NCI-H2171 treated with DMSO at 0.1 percent for 48 hours (cell line): Measurements from ENCODE around the gene ATOH8.

Source experiments
- DNase-seq: peaks from one replicate; lab custom pipeline; 2025; lab: John Stamatoyannopoulos, UW

Gene ATOH8

GRCh38 chr2:85718885-85719492, 34.8 kb upstream of the ATOH8 start:
- no peak for DNase-seq

GRCh38 chr2:85719609-85720240, 34.1 kb upstream of the ATOH8 start:
- no peak for DNase-seq

GRCh38 chr2:85720533-85720932, 33.3 kb upstream of the ATOH8 start:
- no peak for DNase-seq

DNA sequence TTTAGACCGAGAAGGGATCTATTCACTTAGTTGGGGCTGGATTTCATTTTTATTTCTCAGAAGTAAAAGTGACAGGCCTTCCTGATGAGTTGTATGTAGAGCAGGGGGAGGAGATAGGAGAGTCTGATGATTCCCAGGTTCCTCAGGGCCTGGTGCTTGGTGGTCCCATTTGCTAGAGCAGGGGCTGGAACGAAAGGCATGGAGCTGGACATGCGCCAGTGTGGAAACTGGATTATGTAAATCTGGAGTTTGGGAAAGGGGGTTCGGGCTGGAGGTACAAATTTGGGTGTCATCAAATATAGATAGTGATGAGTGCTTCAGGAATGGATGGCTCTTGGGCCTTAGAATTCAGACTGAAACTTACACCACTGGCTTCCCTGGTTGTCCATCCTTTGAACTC, 32.1 kb upstream of the ATOH8 start:
- no peak for DNase-seq

GRCh38 chr2:85722519-85722918, 31.3 kb upstream of the ATOH8 start:
- DNase-seq: no peak

GRCh38 chr2:85723707-85724360, 30.0 kb upstream of the ATOH8 start:
- DNase-seq: no peak

DNA sequence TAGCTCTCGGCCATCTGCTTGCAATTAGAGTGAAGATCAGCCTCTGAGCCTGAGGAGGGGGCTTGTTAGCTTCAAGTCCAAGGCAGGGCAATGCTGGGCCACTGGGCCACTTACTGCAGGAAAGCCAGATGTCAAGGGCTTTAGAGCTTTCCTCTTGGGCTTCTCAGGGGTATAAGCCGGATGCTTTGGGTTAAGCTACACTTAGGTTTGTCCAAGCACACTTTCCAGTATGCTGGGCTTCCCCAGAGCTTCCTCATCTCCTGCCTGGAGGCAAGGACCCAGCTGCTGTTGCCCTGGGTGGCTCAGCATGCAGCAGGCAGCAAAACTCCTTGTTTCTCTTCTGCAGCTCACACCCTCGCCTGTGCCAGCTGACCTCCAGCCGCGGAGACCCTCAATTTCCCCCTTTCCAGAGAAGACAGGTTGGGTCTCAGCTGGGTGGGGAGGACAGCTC, 29.0 kb upstream of the ATOH8 start:
- DNase-seq: no peak

DNA sequence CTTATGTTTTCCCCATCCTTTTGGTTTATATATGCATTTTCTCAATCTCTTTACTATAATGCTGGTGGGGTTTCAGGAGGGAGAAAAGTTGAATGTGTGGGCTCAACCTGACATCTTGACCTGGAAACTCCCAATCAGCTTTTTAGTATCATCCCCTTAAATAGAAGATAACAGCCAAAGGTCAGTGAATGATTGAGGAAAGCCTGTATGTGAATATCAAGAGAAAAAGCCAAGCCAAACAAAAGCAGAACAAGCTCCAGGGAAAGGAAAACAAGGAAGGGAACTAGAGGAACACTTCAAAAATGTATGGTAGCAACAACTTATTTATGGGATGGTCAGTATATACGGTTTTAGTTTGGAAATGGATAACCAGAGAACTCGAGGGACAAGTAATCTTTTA, 28.3 kb upstream of the ATOH8 start:
- DNase-seq: no peak

- no peak for DNase-seq
Measured at GRCh38 chr2:85727798-85728197, 26.0 kb upstream of the ATOH8 start.

GRCh38 chr2:85728342-85728741, 25.4 kb upstream of the ATOH8 start:
- DNase-seq: no peak

- peak; percentile 77 for DNase-seq
Measured at GRCh38 chr2:85728883-85729824, 24.6 kb upstream of the ATOH8 start.

GRCh38 chr2:85729825-85730510, 23.8 kb upstream of the ATOH8 start:
- DNase-seq: no peak

DNA sequence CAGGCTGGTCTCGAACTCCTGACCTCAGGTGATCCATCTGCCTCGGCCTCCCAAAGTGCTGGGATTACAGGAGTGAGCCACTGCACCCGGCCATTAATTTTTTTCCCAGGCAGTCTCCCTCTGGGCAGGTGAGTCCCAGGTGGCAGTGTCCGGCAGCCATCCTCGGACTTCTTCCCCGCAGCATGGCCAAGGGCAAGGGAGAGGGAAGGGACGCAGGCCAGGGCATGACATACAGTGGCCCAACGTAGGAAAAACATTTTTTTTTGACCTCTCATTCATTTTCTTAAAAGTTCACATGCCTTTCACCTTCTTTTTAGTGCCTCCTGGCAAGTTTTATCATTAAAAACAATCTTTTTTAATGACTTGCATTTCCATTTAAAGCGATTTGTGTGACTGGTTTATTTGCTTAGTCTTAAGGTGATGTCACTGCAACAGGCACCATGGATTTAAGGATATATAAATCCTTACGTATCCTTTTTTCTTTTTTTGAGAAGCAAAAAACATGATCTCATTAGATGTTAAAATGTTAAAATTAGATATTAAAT, 23.0 kb upstream of the ATOH8 start:
- DNase-seq: no peak

DNA sequence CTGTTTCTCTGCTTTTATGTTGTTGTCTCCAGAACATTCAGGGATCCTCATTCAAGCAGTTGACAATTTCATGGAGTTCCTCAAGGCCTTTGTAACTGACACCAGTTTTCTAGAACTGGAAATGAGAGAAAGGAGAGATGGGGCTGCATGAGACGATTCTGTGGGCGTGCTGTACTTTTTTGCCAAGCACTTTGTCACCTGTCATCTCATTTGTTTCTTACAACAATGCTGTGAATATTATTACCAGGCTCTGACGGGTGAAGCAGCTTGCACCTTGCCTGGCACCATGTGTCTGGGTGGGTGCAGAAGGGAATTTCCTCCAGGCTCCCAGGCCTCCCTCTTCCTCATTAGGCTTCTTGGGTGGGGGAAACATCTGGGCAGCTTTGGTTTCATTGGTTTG, 22.2 kb upstream of the ATOH8 start:
- DNase-seq: peak; percentile 55

DNA sequence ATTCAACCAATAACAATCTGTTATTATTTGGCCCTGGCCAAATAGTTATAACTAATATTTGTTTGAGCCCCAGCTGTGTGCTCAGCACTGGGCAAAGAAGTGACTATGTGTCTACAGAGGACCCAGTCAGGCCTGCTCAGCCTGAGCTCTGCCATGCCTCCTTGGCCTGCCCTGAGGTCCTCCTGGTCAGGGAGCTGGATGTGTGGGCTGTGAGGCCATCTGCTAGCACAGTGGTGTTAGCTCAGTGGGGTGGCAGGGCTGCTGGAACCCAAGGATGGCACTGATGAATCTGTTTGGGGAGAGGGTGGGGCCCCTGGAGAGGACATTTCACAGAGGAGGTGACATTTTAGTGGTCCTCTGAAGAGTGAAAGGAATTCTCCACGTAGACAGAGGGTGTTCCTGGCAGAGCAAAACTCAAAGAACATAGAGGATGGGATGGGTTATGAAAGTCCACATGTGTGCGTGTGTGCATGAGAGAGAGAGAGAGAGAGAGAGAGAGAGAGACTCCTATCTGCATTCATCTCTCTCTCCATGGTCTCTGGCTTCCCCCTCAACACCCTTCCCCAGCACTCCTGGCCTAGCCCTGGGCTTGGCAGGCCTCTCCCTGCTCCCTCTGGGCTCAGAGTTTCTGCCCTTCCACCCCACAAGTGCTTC, 21.2 kb upstream of the ATOH8 start:
- no peak for DNase-seq

- DNase-seq: peak; percentile 63
Measured at GRCh38 chr2:85733121-85733960, 20.4 kb upstream of the ATOH8 start.

GRCh38 chr2:85734015-85734414, 19.8 kb upstream of the ATOH8 start:
- DNase-seq: no peak

GRCh38 chr2:85734942-85735608, 18.7 kb upstream of the ATOH8 start:
- DNase-seq: no peak

DNA sequence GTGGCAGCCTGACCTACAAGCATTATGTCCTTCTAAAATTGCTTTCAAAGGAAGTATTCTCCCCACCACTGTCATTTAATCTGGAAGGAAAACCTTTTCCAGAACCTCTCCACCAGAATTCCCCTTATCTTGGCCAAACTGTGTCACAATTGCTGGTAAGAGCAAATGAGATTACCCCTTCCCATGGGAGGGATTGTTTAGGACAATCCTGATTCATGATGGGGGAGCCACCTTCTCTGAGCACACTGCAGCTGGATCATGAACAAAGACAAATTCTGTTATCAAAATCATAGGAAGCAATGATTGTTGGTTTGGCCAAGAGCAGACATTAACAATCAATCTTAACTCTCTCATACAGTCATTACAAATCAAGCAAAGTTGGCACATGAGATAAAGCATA, 18.1 kb upstream of the ATOH8 start:
- DNase-seq: no peak
